NCI-H748 treated with DMSO at 0.1 percent for 48 hours (cell line): ENCODE data around the gene SPATA1.
"Not testable (repeated sequence)": the region's sequence is repeated elsewhere in the genome, so short reads cannot be mapped to it uniquely, and the experiment has no call there.

Experiments
- DNase-seq: peaks from one replicate; lab custom pipeline; 2025; lab: John Stamatoyannopoulos, UW

The SPATA1 gene

GRCh38 chr1:84594959-84595358, 88.8 kb downstream of the SPATA1 start:
- not testable (repeated sequence) for DNase-seq

- DNase-seq, result no peak
Observed at GRCh38 chr1:84597011-84597410, 90.8 kb downstream of the SPATA1 start.

- DNase-seq, result no peak
Observed at GRCh38 chr1:84598418-84598817, 92.2 kb downstream of the SPATA1 start.

GRCh38 chr1:84598846-84599741, 92.9 kb downstream of the SPATA1 start:
- no peak for DNase-seq

GRCh38 chr1:84600796-84601195, 94.6 kb downstream of the SPATA1 start:
- no peak for DNase-seq

GRCh38 chr1:84603223-84603622, 97.0 kb downstream of the SPATA1 start:
- DNase-seq, result no peak

GRCh38 chr1:84603941-84604830, 98.0 kb downstream of the SPATA1 start:
- DNase-seq, result peak; percentile 12

GRCh38 chr1:84605157-84605556, 99.0 kb downstream of the SPATA1 start:
- no peak for DNase-seq

GRCh38 chr1:84606977-84607376, 100.8 kb downstream of the SPATA1 start:
- no peak for DNase-seq

- DNase-seq, result no peak
Observed at GRCh38 chr1:84611091-84611490, 104.9 kb downstream of the SPATA1 start.

GRCh38 chr1:84611796-84612195, 105.6 kb downstream of the SPATA1 start:
- no peak for DNase-seq

- DNase-seq, result no peak
Observed at GRCh38 chr1:84613026-84613425, 106.8 kb downstream of the SPATA1 start.

- DNase-seq, result no peak
Observed at GRCh38 chr1:84613887-84614286, 107.7 kb downstream of the SPATA1 start.

GRCh38 chr1:84615790-84616189, 109.6 kb downstream of the SPATA1 start:
- no peak for DNase-seq
